ENCODE data around the gene HELZ. TPM values are rescaled to one million over a fixed set of nuclear protein-coding genes. Genes with fewer than 3 reads are reported as not detected.

Gene HELZ
- total and polyA plus RNA-seq, 4 donors, result 3.8 to 69.2 (median 25.7) TPM

- TF ChIP-seq ATF3 (IDR thresholded peaks at IDR 0.05) (no peak), RXRA (IDR thresholded peaks at IDR 0.05) (no peak)
Observed at GRCh38 chr17:67208232-67208631, 36.8 kb downstream of the HELZ start (continued).

DNA sequence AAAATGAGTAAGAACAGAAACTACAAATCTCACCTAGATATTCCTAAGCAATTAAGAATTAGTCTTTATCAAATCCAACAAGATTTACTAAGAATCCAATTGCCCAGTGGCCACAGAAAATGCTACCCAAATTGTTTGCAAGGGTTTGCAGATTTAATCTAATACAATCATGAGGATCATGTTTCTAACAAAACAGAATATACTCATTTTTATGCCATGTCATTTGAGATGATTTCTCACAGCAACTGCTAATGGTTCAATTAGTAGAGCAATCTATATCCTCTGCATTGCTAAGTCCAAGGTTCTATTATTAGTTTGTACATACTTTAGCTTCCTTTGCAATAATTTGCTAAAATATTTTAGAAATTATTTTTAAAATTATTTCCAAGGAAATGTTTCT lies 41.2 kb downstream of the HELZ start:
- no peak for TF ChIP-seq RAD21 (IDR thresholded peaks at IDR 0.05)
- TF ChIP-seq HNF4G (IDR thresholded peaks at IDR 0.05), result no peak
- TF ChIP-seq YY1 (IDR thresholded peaks at IDR 0.05), result no peak
- no peak for TF ChIP-seq RXRA (IDR thresholded peaks at IDR 0.05)
- TF ChIP-seq EGR1 (IDR thresholded peaks at IDR 0.05; ENCODE audit: low read depth in 2 of 2), result no peak
- no peak for TF ChIP-seq FOXA1 (IDR thresholded peaks at IDR 0.05)
- TF ChIP-seq GABPA (IDR thresholded peaks at IDR 0.05 in 1 of 2, conservative IDR thresholded peaks at IDR 0.05 in 1 of 2), result no peak
- TF ChIP-seq, protein P1, sequence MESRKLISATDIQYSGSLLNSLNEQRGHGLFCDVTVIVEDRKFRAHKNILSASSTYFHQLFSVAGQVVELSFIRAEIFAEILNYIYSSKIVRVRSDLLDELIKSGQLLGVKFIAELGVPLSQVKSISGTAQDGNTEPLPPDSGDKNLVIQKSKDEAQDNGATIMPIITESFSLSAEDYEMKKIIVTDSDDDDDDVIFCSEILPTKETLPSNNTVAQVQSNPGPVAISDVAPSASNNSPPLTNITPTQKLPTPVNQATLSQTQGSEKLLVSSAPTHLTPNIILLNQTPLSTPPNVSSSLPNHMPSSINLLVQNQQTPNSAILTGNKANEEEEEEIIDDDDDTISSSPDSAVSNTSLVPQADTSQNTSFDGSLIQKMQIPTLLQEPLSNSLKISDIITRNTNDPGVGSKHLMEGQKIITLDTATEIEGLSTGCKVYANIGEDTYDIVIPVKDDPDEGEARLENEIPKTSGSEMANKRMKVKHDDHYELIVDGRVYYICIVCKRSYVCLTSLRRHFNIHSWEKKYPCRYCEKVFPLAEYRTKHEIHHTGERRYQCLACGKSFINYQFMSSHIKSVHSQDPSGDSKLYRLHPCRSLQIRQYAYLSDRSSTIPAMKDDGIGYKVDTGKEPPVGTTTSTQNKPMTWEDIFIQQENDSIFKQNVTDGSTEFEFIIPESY (IDR thresholded peaks at IDR 0.05), result no peak
- TF ChIP-seq TAF1 (conservative IDR thresholded peaks at IDR 0.05), result no peak
- no peak for TF ChIP-seq SP1 (IDR thresholded peaks at IDR 0.05)
- no peak for TF ChIP-seq NR2F2 (IDR thresholded peaks at IDR 0.05)
- TF ChIP-seq, protein P2, sequence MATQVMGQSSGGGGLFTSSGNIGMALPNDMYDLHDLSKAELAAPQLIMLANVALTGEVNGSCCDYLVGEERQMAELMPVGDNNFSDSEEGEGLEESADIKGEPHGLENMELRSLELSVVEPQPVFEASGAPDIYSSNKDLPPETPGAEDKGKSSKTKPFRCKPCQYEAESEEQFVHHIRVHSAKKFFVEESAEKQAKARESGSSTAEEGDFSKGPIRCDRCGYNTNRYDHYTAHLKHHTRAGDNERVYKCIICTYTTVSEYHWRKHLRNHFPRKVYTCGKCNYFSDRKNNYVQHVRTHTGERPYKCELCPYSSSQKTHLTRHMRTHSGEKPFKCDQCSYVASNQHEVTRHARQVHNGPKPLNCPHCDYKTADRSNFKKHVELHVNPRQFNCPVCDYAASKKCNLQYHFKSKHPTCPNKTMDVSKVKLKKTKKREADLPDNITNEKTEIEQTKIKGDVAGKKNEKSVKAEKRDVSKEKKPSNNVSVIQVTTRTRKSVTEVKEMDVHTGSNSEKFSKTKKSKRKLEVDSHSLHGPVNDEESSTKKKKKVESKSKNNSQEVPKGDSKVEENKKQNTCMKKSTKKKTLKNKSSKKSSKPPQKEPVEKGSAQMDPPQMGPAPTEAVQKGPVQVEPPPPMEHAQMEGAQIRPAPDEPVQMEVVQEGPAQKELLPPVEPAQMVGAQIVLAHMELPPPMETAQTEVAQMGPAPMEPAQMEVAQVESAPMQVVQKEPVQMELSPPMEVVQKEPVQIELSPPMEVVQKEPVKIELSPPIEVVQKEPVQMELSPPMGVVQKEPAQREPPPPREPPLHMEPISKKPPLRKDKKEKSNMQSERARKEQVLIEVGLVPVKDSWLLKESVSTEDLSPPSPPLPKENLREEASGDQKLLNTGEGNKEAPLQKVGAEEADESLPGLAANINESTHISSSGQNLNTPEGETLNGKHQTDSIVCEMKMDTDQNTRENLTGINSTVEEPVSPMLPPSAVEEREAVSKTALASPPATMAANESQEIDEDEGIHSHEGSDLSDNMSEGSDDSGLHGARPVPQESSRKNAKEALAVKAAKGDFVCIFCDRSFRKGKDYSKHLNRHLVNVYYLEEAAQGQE (IDR thresholded peaks at IDR 0.05), result no peak
- TF ChIP-seq MAX (IDR thresholded peaks at IDR 0.05), result no peak
- no peak for TF ChIP-seq ATF3 (IDR thresholded peaks at IDR 0.05)
- TF ChIP-seq HNF4A (conservative IDR thresholded peaks at IDR 0.05), result no peak
- TF ChIP-seq CTCF (IDR thresholded peaks at IDR 0.05; ENCODE audit: low read depth, low read length, missing input control), result no peak
- TF ChIP-seq JUND (IDR thresholded peaks at IDR 0.05), result no peak
- TF ChIP-seq FOXA2 (IDR thresholded peaks at IDR 0.05), result no peak
- Histone ChIP-seq H3K4me1 (ENCODE audit: control insufficient read depth in 4 of 4, insufficient read depth in 4 of 4, low read length in 3 of 4) (no peaks in the 10 kb centered on the region), H3K36me3 (ENCODE audit: control insufficient read depth in 4 of 4, insufficient read depth in 3 of 4, low read depth in 1 of 4, low read length in 3 of 4) (peaks cover 4 to 27% (median 20%) of the 10 kb centered on the region in 4 donors), H3K4me3 (ENCODE audit: low read depth in 1 of 3, low read length in 3 of 3) (no peak overlapping the region), H3K27me3 (ENCODE audit: control insufficient read depth in 4 of 4, insufficient read depth in 4 of 4, low read length in 3 of 4) (no peaks in the 10 kb centered on the region), H3K27ac (ENCODE audit: low read depth in 1 of 2, low read length in 2 of 2) (no peak overlapping the region), H3K9me3 (ENCODE audit: control insufficient read depth in 4 of 4, low read length in 3 of 4) (no peaks in the 10 kb centered on the region), H3K9ac (ENCODE audit: low read depth in 1 of 2, low read length in 2 of 2) (no peak overlapping the region)
- no peak for DNase-seq (ENCODE audit: low spot score)
